HG02623 (cell line): ENCODE measurements around the gene ATP10A.
"Not testable (repeated sequence)": the region's sequence is repeated elsewhere in the genome, so short reads cannot be mapped to it uniquely, and the experiment has no call there.

Experiments
- ATAC-seq: cut with Tn5 transposase; IDR thresholded peaks from one replicate; pipeline ENCODE4 v1.9.1; 2021; ENCODE audit warnings: moderate library complexity; ENCODE audit not compliant: unreplicated experiment

The ATP10A gene

DNA sequence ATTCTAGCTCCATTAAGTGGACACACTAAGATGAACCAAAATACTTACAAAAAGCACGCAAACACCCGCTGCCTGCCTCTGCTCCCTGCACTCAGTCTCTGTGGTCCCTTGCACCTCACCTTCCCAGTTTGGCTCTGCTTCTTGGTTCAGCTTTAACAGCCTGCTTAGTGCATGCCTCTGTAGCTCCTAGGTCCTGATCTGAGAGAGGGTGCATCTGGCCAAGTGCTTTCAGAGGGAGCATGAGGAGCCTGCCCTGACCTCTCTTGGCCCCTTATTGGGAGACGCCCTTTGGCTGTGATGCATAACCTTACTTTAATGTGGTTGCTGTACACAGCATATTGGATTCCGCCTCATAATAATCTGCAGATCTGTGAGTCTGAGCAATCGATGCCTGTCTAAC, 21.2 kb upstream of the ATP10A start:
- ATAC-seq = no peak

GRCh38 chr15:25883463-25884259, 20.5 kb upstream of the ATP10A start:
- ATAC-seq = no peak

GRCh38 chr15:25882466-25882865, 19.3 kb upstream of the ATP10A start:
- ATAC-seq = no peak

- ATAC-seq = not testable (repeated sequence)
Observed at GRCh38 chr15:25880877-25881276, 17.8 kb upstream of the ATP10A start.

GRCh38 chr15:25880411-25880810, 17.3 kb upstream of the ATP10A start:
- no peak for ATAC-seq

DNA sequence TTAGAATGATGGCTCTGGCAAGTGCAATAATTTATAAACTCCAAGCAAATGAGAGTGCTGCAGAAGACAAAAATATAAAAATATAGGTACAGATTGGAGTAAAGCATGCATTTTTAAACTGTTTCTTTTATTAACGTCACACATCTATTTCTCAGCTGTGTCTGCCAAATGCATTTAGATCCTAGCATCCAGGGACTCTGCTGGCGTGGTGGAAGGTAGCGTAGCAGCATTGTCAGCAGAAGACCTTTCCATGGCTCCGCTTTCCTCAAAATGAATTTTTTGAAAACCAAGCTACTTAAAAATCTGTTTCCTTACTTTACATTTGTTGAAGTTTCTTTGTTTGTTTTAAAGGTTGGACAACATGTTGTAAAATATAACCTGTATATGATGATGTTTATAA, 16.3 kb upstream of the ATP10A start:
- ATAC-seq = no peak

GRCh38 chr15:25877681-25878080, 14.6 kb upstream of the ATP10A start:
- ATAC-seq = no peak

DNA sequence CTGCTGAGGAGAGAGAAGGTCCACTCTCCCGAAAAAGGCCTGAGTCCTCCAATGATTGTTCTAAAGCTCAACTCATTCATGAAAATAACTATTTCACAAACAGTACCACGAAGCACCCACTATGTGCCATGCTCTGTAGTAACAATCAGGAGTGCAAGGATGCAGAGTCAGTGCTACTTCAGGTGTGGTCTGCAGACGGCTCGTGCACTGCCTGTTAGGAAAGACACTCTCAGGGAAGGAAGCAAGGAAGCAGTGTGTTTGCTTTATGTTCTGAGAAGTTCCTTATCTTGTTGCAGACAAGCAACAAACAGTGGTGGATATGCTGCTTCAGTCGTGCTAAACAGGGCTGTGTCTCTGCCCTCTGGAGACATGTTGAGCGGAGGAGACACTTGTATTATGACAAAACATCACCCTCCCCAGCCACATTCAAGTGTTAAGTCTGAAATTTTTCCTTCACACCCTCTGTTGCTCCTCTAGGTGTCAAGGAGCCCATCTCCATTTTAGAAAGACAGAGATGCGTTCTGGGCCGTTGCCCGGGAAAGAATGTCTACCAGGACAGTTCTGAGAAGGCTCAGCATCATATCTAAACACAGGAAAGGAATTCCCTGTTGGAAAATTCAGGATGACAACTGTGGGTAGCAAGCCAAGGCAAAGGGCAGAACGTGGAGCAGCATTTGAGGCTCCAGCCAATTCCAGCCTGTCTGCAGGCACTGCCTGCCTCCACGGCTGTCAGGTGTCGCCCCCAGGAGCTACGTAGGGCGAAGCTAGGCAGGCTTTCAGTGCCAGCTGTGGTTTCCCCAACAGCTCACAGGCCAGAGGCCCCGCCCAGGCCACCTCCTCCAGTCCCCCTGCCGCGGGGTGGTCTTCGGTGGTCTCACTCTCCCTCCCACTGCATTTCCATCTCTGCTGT, 13.4 kb upstream of the ATP10A start:
- no peak for ATAC-seq

DNA sequence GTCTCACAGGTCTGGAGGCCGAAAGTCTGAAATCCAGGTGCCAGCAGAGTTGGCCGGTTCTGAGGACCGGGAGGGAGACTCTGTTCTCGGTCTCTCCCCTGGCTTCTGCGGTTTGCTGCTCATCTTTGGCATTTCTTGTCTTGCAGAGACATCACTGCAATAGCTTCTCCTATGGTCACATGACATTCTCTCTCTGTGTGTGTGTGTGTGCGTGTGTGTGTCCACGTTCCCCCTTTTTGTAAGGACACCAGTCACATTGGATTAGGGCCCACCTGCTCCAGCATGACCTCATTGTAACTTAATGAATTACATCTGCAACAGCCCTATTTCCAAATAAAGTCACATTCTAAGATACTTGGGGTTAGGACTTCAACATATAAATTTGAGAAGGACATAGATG, 12.4 kb upstream of the ATP10A start:
- no peak for ATAC-seq

DNA sequence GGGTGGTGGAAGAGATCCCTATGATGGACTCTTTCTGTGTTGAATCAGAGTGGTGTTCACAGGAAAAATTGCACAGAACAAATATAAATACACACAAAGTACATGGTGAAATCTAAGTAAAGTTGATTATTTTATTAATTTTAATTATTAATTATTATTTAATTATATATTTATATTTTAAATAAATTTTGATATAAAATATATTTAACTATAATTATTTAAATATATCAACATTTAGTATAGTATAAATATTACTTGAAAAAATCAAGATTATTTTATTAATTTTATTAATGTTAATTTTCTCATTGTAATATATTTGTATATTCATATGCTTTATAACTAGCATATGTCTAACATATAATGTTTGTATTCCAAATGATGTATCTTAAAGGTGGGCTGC, 11.3 kb upstream of the ATP10A start:
- ATAC-seq = no peak

DNA sequence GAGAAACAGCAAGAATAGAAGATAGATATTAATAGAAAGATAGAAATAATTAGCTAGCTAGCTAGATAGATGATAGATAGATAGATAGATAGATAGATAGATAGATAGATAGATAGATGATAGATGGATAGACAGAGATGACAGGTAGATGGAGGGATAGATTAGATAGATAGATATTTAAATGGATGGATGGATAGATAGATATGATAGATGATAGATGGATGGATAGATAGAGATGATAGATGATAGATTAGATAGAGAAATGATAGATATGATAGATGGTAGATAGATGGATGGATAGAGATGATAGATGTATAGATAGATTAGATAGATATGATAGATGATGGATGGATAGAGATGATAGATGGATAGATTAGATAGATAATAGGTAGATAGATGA, 8.3 kb upstream of the ATP10A start:
- no peak for ATAC-seq

DNA sequence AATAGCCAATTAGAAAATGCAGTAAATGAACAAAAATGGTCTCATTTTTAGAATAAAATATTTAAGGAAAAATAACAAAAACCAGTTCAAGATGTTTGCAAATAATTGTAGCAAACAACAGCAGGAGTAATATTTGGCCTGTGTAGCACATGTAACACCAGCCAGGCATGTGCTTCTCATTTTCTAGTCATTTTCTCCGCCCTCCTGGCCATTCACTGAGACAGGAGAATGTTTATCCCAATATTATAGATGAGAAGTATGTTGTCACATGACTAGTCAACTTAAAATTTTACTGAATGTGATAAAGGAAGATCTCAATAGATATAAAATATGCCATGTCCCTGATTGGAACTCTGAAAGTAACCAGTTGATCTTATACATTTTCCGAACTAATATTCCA, 7.8 kb upstream of the ATP10A start:
- ATAC-seq = no peak

GRCh38 chr15:25869701-25870100, 6.6 kb upstream of the ATP10A start:
- ATAC-seq = no peak

GRCh38 chr15:25866874-25867273, 3.7 kb upstream of the ATP10A start:
- no peak for ATAC-seq

GRCh38 chr15:25866251-25866650, 3.1 kb upstream of the ATP10A start:
- no peak for ATAC-seq

- ATAC-seq = no peak
Observed at GRCh38 chr15:25864966-25865365, 1.8 kb upstream of the ATP10A start.

GRCh38 chr15:25863968-25864580, 947 bp upstream of the ATP10A start:
- ATAC-seq = no peak

- no peak for ATAC-seq
Observed at GRCh38 chr15:25862472-25863110, 536 bp downstream of the ATP10A start.

- no peak for ATAC-seq
Observed at GRCh38 chr15:25862071-25862471, 1.1 kb downstream of the ATP10A start.

DNA sequence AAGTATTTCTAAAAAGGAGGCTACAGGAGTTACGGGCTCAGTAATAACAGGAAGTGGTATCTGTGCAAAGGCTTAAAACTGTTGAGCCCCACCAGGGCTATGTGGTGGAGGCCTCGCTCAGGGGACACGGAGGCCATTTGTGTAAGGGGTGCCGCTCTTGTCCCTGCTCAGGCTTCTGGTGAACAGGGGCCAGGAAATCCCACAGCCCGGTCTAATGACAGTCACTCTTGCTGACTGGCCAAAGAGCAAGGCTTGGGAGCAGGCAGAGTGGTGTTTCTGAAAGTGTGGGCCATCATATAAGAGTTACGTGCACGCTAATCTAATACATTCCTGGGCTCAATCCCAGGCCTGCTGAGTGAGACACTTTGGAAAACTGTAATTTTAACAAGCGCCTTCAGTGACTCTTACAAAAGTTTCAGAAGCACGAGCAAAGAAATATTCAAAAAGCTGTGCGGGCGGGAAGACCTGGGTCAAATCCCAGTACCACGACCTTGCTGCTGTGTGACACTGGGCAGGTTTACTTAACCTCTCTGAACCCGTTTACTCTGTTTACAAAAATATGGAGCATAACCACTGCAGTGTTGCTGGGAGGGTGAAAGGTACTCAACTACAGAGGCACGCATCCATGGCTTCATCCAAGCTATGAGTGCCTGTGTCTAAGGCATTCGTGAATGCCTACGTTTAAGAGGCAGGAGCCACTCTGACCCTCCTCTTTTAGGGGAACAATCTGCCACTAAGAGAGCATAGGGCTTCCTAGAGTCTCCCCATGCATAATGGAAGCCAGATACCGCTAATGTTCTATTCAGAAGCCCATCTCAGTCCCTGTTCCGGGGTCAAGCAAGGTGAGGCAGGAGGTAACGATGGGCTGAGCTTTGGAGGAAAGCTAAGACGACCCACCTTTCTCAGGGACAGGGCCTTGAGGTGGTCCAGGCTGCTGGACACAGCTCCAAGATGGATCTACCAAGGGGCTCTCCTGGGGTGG, 2.0 kb downstream of the ATP10A start:
- ATAC-seq = no peak
